Esophagus muscularis mucosa (tissue), 4 donors: ENCODE data around the gene GORASP1. TPM values are rescaled to one million over a fixed set of nuclear protein-coding genes. Genes with fewer than 3 reads are reported as not detected.

Experiments
- DNase-seq: peaks from one replicate; pipeline ENCODE4 v3.0.0-alpha.2; 2017; ENCODE audit errors: extremely low spot score
- H3K27ac ChIP-seq, 4 donors: fragments of 200-600 bp; sonication (generic); replicated peaks in 1 of 4; 1 replicate in 3 of 4; 2 replicates in 1 of 4; pipeline ENCODE4 v1.5.1; 2016 to 2019; ENCODE audit warnings: mild to moderate bottlenecking in 1 of 4
- H3K27me3 ChIP-seq, 4 donors: fragments of 200-600 bp; sonication (generic); one replicate each; pipeline versions ENCODE4 v1.5.1 to v1.6.0; 2016 to 2019
- H3K36me3 ChIP-seq, 4 donors: fragments of 200-600 bp; sonication (generic); one replicate each; pipeline ENCODE4 v1.5.1; 2016 to 2019
- H3K4me1 ChIP-seq, 4 donors: fragments of 200-600 bp; sonication (generic); one replicate each; pipeline ENCODE4 v1.5.1; 2016 to 2019
- H3K4me3 ChIP-seq, 4 donors: fragments of 200-600 bp; sonication (generic); 1 replicate in 2 of 4; 2 replicates in 2 of 4; pipeline ENCODE4 v1.5.1; 2016 to 2019; ENCODE audit warnings: mild to moderate bottlenecking in 4 of 4, moderate library complexity in 1 of 4
- H3K9me3 ChIP-seq, 4 donors: fragments of 200-600 bp; sonication (generic); 1 replicate in 3 of 4; 2 replicates in 1 of 4; pipeline ENCODE4 v1.5.1; 2016 to 2019
- CTCF ChIP-seq, 3 experiments: fragments of 200-600 bp in 2 of 3; fragments of 450-650 bp in 1 of 3; sonication (generic) in 2 of 3; IDR thresholded peaks; one replicate each; pipeline ENCODE4 v1.5.1; 2017 to 2019; ENCODE audit warnings: antibody characterized with exemption in 3 of 3, mild to moderate bottlenecking in 2 of 3, moderate library complexity in 1 of 3
- EP300 ChIP-seq: sonication (generic); formaldehyde crosslinking; IDR thresholded peaks from one replicate; pipeline ENCODE4 v1.6.1; 2017; ENCODE audit warnings: antibody characterized with exemption
- POLR2A ChIP-seq: fragments of 450-650 bp; IDR thresholded peaks from one replicate; pipeline ENCODE4 v1.6.1; 2017; ENCODE audit warnings: antibody characterized with exemption, moderate library complexity, mild to moderate bottlenecking, low read depth
- POLR2AphosphoS5 ChIP-seq, 2 donors: sonication (generic); formaldehyde crosslinking; IDR thresholded peaks; one replicate each; pipeline ENCODE4 v1.6.1; 2017; ENCODE audit warnings: antibody characterized with exemption in 2 of 2
- WGBS: methylation state at CpG from one replicate; pipeline ENCODE4 v1.1.5; 2018; 5-methylcytosine and 5-hydroxymethylcytosine counted together
- intact Hi-C: fragments of 100-400 bp; cut with DNase I; formaldehyde crosslinking; loops from one replicate; pipeline ENCODE4 v1.15.1; 2023
- total RNA-seq, 4 donors: library from RNA; depleted of rRNA; stranded (reverse); fragments of >200 nt; gene quantifications; one replicate each; pipeline versions ENCODE4 v1.1.0 to v1.2.1, GENCODE V29; 2016

The GORASP1 gene
- total RNA-seq, 4 donors from 2014 or later: 53.7 to 88.7 (median 67.8) TPM

- intact Hi-C loops: no loop called here
- Histone ChIP-seq H3K4me1 (peaks cover 73 to 82% (median 80%) of the 10 kb centered on the region in 4 donors), H3K36me3 (peaks cover 9 to 14% (median 12%) of the 10 kb centered on the region in 4 donors), H3K9me3 (no peaks in the 10 kb centered on the region), H3K27ac (peak overlapping the region; percentile 99 to 100 (median 100)), H3K4me3 (peak overlapping the region; percentile 88 to 99 (median 96)), H3K27me3 (no peaks in the 10 kb centered on the region)
- TF ChIP-seq CTCF (IDR thresholded peaks at IDR 0.05) (peak in 1 of 3 experiments; percentile 26), POLR2AphosphoS5 (IDR thresholded peaks at IDR 0.05) (no peak)
- WGBS: 31% methylated on average over 5 of the region's 5 CpGs
- DNase-seq: no peak
Measured at GRCh38 chr3:39150148-39150802, 42.8 kb upstream of the GORASP1 start.

DNA sequence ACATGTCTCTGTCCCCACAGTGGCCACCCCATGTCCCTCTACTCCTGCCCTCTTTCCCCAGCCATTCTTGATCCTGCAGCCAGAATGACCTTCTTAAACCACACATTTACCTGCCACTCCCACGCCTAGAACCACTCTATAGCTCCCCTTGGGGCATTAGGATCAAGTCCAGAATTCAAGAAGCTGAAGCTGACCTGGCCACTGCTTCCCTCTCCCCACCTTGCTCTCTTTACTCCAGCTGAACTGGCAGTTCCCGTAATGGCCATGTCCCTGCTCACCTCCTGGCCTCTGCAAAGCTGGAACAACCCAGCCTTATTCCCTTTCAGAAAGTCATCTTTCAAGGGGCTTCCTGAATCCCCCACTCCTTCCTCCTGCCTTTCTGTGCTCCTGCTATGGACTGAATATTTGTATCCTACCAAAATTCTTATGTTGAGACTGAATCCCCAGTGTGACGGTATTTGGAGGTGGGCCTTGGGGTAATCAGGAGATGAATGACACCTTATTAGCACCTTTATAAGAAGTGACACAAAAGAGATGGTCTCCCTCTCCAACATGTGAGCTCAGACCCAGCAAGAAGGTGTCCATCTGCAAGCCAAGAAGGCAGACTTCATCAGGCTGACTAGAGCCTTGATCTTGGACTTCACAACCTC is 42.2 kb upstream of the GORASP1 start:
- Histone ChIP-seq H3K27ac (peak overlapping the region; percentile 99 to 100 (median 100)), H3K27me3 (no peaks in the 10 kb centered on the region), H3K36me3 (peaks cover 13 to 21% (median 19%) of the 10 kb centered on the region in 4 donors), H3K4me3 (peak overlapping the region; percentile 6 to 98 (median 92)), H3K4me1 (peaks cover 72 to 86% (median 81%) of the 10 kb centered on the region in 4 donors), H3K9me3 (no peaks in the 10 kb centered on the region)
- DNase-seq: no peak
- TF ChIP-seq EP300 (no peak), CTCF (IDR thresholded peaks at IDR 0.05) (no peak)
- WGBS: 78% methylated on average over 3 of the region's 3 CpGs
- intact Hi-C loops: no loop called here

- peak overlapping the region in 3 of 4 donors; percentile 6 to 98 (median 88) for H3K4me3 ChIP-seq
- peak overlapping the region; percentile 99 to 100 (median 100) for H3K27ac ChIP-seq
- WGBS: 50% methylated on average over 4 of the region's 4 CpGs
- no peak for DNase-seq
- peaks cover 68 to 85% (median 76%) of the 10 kb centered on the region in 4 donors for H3K4me1 ChIP-seq
- no peaks in the 10 kb centered on the region for H3K27me3 ChIP-seq
- intact Hi-C loops: no loop called here
- H3K9me3 ChIP-seq: no peaks in the 10 kb centered on the region
- TF ChIP-seq POLR2AphosphoS5 (IDR thresholded peaks at IDR 0.05) (no peak), POLR2A (no peak), CTCF (IDR thresholded peaks at IDR 0.05) (no peak), EP300 (no peak)
- H3K36me3 ChIP-seq: peaks cover 19 to 26% (median 24%) of the 10 kb centered on the region in 4 donors
Measured at GRCh38 chr3:39149059-39149455, 41.6 kb upstream of the GORASP1 start.

DNA sequence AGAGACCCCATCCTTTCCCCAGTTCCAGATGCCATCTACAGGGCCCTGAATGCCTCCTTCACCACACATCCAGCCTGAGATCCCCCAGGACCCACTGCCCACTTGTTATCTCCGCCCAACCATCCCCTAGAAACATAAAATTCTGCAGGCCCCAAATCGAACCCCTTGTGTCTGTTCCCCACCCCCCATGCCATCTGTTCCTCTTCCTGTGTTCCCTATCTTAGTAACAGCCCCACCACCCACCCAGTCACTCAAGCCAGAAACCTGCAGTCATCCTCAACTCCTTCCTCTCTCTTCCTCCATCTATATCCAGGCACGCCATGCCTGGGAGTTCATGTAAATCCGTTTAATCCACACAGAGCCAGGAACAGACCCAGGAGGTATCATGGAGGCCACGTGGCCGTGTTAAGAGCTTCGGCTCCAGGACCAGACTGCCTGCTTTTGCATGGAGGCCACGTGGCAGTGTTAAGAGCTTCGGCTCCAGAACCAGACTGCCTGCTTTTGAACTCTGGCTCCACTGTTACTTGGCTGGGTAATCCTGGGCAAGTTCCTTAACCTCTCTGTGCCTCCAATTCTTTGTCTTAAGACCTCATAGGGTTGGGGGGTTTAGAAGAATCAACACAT is 41.1 kb upstream of the GORASP1 start:
- Histone ChIP-seq H3K36me3 (peaks cover 24 to 31% (median 30%) of the 10 kb centered on the region in 4 donors), H3K4me3 (peak overlapping the region; percentile 25 to 48 (median 29)), H3K4me1 (peaks cover 69 to 84% (median 74%) of the 10 kb centered on the region in 4 donors), H3K9me3 (no peaks in the 10 kb centered on the region), H3K27me3 (no peaks in the 10 kb centered on the region), H3K27ac (peak overlapping the region; percentile 99 to 100 (median 100))
- no peak for DNase-seq
- WGBS: 33% methylated on average over 7 of the region's 9 CpGs
- intact Hi-C loops: no loop called here
- TF ChIP-seq POLR2AphosphoS5 (IDR thresholded peaks at IDR 0.05) (no peak), EP300 (no peak), CTCF (IDR thresholded peaks at IDR 0.05) (no peak), POLR2A (no peak)
